ENCODE results near the gene LRFN4.

Gene LRFN4

GRCh38 chr11:66845143-66845875 is 11.6 kb upstream of the LRFN4 start:
- DNase-seq (ENCODE audit: low spot score), result no peak

- DNase-seq (ENCODE audit: low spot score), result no peak
These were observed 11.0 kb upstream of the LRFN4 start for GRCh38 chr11:66845876-66846212.

GRCh38 chr11:66846671-66847091 is 10.2 kb upstream of the LRFN4 start:
- DNase-seq (ENCODE audit: low spot score), result peak; percentile 78

GRCh38 chr11:66847461-66848232 is 9.2 kb upstream of the LRFN4 start:
- DNase-seq (ENCODE audit: low spot score), result no peak

- DNase-seq (ENCODE audit: low spot score), result no peak
These were observed 8.0 kb upstream of the LRFN4 start for GRCh38 chr11:66848671-66849500.

- no peak for DNase-seq (ENCODE audit: low spot score)
These were observed 7.2 kb upstream of the LRFN4 start for GRCh38 chr11:66849501-66850234.

GRCh38 chr11:66850235-66850587 is 6.7 kb upstream of the LRFN4 start:
- DNase-seq (ENCODE audit: low spot score), result no peak

- DNase-seq (ENCODE audit: low spot score), result no peak
These were observed 6.2 kb upstream of the LRFN4 start for GRCh38 chr11:66850588-66851238.

- no peak for DNase-seq (ENCODE audit: low spot score)
These were observed 5.6 kb upstream of the LRFN4 start for GRCh38 chr11:66851239-66851596.

- peak; percentile 47 for DNase-seq (ENCODE audit: low spot score)
These were observed 5.0 kb upstream of the LRFN4 start for GRCh38 chr11:66851698-66852465.

- no peak for DNase-seq (ENCODE audit: low spot score)
These were observed 4.2 kb upstream of the LRFN4 start for GRCh38 chr11:66852466-66853241.

- no peak for DNase-seq (ENCODE audit: low spot score)
These were observed 3.3 kb upstream of the LRFN4 start for GRCh38 chr11:66853242-66854229.

GRCh38 chr11:66854231-66854661 is 2.6 kb upstream of the LRFN4 start:
- DNase-seq (ENCODE audit: low spot score), result no peak

GRCh38 chr11:66854729-66855211 is 2.1 kb upstream of the LRFN4 start:
- no peak for DNase-seq (ENCODE audit: low spot score)

- peak; percentile 91 for DNase-seq (ENCODE audit: low spot score)
These were observed 1.0 kb upstream of the LRFN4 start for GRCh38 chr11:66855574-66856495.

- DNase-seq (ENCODE audit: low spot score), result no peak
These were observed 516 bp downstream of the LRFN4 start for GRCh38 chr11:66857234-66857926.

- DNase-seq (ENCODE audit: low spot score), result no peak
These were observed 992 bp downstream of the LRFN4 start for GRCh38 chr11:66857927-66858185.

Data from kidney capillary endothelial cell (primary cell).